Pulmonary artery endothelial cell (primary cell): Measurements from ENCODE around the gene SMARCAD1. TPM values are rescaled to one million over a fixed set of nuclear protein-coding genes. Genes with fewer than 3 reads are reported as not detected.

ENCODE experiments used
- DNase-seq: peaks from one replicate; pipeline ENCODE4 v3.0.0-alpha.2; 2011; ENCODE audit warnings: low read depth, low spot score
- total RNA-seq: library from RNA; depleted of rRNA; stranded (reverse); fragments of >200 nt; gene quantifications from 2 replicates; pipeline ENCODE4 v1.2.3, GENCODE V29; 2014

The SMARCAD1 gene
- total RNA-seq = 33.8 and 35.9 TPM in 2 replicates

GRCh38 chr4:94207469-94208224 lies at the start of gene SMARCAD1:
TSS of gene SMARCAD1 (plus strand) at chr4:94207865. CDS start at chr4:94208395, 530 bp downstream.
- peak; percentile 90 for DNase-seq

GRCh38 chr4:94158883-94159282 lies 48.8 kb upstream of the SMARCAD1 start:
- no peak for DNase-seq

GRCh38 chr4:94159790-94160189 lies 47.9 kb upstream of the SMARCAD1 start:
- no peak for DNase-seq

- no peak for DNase-seq
Measured at GRCh38 chr4:94160774-94161173, 46.9 kb upstream of the SMARCAD1 start.

GRCh38 chr4:94165256-94165655 lies 42.4 kb upstream of the SMARCAD1 start:
- DNase-seq = no peak

GRCh38 chr4:94168321-94168720 lies 39.3 kb upstream of the SMARCAD1 start:
- DNase-seq = no peak

GRCh38 chr4:94169803-94170372 lies 37.8 kb upstream of the SMARCAD1 start:
- DNase-seq = no peak

- DNase-seq = no peak
Measured at GRCh38 chr4:94171616-94172015, 36.0 kb upstream of the SMARCAD1 start.

- no peak for DNase-seq
Measured at GRCh38 chr4:94175553-94176261, 32.0 kb upstream of the SMARCAD1 start.

- no peak for DNase-seq
Measured at GRCh38 chr4:94177822-94178221, 29.8 kb upstream of the SMARCAD1 start.

GRCh38 chr4:94181815-94182214 lies 25.9 kb upstream of the SMARCAD1 start:
- no peak for DNase-seq

- DNase-seq = no peak
Measured at GRCh38 chr4:94202769-94203168, 4.9 kb upstream of the SMARCAD1 start.

- no peak for DNase-seq
Measured at GRCh38 chr4:94208266-94208665, 601 bp downstream of the SMARCAD1 start.

- no peak for DNase-seq
Measured at GRCh38 chr4:94208918-94209317, 1.3 kb downstream of the SMARCAD1 start.

- no peak for DNase-seq
Measured at GRCh38 chr4:94211861-94212260, 4.2 kb downstream of the SMARCAD1 start.

GRCh38 chr4:94214703-94215319 lies 7.1 kb downstream of the SMARCAD1 start:
- no peak for DNase-seq

- no peak for DNase-seq
Measured at GRCh38 chr4:94216394-94216793, 8.7 kb downstream of the SMARCAD1 start.

- DNase-seq = no peak
Measured at GRCh38 chr4:94219402-94219801, 11.7 kb downstream of the SMARCAD1 start.

GRCh38 chr4:94221916-94222315 lies 14.3 kb downstream of the SMARCAD1 start:
- no peak for DNase-seq

- no peak for DNase-seq
Measured at GRCh38 chr4:94225449-94225848, 17.8 kb downstream of the SMARCAD1 start.

GRCh38 chr4:94226763-94227162 lies 19.1 kb downstream of the SMARCAD1 start:
- no peak for DNase-seq
